ENCODE data around the gene RNH1.
"Not testable (repeated sequence)": the region's sequence is repeated elsewhere in the genome, so short reads cannot be mapped to it uniquely, and the experiment has no call there.

RNH1 gene

DNA sequence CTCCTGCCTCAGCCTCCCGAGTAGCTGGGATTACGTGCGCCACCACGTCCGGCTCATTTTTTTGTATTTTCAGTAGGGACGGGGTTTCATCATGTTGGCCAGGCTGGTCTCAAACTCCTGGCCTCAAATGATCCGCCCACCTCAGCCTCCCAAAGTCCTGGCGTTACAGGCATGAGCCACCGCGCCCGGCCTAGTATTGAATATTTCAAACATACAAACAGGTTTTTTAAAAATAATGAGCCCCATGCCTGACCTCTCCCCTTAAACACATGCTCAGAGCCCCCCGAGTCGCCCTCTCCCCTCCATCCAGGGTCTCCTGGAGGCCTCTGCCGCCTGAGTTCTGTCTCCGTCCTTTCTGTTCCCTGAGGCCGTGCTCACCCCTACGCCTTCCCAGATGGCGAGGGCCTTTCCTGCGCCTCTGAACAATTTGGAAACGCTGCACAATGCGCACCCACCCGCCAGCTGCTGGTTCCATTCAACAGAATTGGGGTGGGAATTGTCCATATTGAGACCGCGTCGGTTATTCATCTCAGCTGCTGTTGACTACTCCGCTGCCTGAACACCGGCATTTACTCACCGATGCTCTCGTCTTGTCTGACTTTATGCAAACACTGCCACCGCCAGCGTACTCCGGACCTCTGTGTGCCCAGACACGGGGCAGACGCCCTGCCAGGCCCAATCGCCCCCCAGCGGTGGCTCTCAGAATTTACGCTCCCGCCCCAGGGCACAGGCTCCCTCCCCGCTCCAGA, 13.6 kb upstream of the RNH1 start:
- no peak for DNase-seq (ENCODE audit: low spot score)

DNA sequence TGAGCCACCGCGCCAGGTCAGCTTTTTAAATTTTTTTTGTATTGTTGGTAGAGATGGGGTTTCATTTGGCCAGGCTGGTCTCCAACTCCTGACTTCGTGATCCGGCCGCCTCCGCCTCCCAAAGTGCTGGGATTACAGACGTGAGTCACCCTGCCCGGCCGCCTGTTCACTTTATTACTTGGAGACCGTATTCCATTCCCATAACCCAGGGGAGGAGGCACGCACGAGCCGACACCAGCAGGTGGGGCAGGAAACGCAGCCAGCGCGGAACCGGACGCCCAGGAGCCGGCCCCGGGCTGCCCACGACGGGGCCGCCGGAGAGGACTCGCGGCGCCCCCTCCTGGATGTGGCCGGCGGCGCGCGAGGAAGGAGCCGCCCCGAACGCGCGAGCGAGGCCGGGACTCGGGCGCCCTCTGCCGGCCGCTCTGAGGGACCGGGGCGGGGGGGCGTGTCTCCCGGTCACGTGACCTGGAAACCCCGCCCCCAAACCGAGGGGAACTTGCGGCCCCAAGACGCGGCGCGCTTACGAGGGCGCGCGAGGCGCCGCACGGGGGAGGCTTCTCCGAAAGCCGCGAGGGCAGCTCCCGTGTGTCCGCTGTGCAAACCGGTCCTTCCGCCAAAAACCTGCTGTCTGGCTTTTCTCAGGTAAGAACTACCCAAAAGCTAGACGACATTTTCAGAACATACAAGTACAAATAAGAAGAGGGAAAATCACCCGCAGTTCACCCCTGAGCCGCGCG, 11.6 kb upstream of the RNH1 start:
- peak; percentile 83 for DNase-seq (ENCODE audit: low spot score)

DNA sequence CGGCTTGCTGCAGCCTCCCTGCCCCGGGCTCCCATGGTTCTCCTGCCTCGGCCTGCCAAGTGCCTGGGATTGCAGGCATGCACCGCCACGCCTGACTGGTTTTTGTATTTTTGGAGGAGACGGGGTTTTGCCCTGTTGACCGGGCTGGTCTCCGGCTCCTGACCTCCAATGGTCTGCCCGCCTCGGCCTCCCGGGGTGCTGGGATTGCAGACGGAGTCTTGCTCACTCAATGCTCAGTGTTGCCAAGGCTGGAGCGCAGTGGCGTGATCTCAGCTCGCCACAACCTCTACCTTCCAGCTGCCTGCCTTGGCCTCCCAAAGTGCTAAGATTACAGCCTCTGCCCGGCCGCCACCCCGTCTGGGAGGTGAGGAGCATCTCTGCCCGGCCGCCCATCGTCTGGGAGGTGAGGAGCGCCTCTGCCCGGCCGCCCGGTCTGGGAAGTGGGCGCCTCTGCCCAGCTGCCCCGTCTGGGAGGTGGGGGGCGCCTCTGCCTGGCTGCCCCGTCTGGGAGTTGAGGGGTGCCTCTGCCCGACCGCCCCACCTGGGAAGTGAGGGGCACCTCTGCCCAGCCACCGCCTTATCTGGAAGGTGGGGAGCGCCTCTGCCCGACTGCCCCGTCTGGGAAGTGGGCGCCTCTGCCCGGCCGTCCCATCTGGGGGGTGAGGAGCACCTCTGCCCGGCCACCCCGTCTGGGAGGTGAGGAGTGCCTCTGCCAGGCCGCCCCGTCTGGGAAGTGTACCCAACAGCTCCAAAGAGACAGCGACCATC, 10.1 kb upstream of the RNH1 start:
- DNase-seq (ENCODE audit: low spot score) = not testable (repeated sequence)

DNA sequence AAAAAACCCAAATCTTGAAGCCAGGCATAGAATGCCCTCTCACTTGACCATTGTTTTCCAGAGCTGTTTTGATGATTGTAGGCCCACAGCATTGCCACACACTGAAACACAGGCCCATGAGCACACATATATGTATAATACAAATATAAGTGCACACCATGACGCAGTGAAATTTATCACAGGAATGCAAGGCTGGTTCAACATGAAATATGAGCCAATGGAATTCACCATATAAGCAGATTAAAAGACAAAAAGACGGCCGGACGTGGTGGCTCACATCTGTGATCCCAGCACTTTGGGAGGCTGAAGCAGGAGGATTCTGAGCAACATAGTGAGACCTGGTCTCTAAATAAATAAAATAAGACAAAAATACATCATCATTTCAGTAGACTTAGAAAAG, 9.4 kb upstream of the RNH1 start:
- DNase-seq (ENCODE audit: low spot score) = no peak

DNA sequence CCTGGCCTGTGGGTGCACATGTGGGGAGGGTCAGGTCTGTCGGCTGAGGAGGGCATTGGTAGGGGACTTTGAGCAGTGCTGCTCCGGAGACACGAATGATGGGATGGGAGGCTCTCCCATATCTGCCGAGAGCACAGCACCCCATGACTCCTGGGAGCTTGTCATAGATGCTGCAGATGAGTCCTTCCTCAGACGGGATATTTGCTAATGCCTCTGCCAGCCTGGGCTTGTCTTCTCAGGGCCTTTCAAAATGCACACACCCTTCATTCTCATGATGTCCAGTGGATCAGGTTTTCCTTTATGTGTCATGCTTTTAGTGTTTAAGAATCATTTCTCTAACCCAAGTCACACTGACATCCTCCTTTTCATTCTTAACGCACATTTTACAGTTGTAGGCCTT, 8.1 kb upstream of the RNH1 start:
- DNase-seq (ENCODE audit: low spot score) = no peak

DNA sequence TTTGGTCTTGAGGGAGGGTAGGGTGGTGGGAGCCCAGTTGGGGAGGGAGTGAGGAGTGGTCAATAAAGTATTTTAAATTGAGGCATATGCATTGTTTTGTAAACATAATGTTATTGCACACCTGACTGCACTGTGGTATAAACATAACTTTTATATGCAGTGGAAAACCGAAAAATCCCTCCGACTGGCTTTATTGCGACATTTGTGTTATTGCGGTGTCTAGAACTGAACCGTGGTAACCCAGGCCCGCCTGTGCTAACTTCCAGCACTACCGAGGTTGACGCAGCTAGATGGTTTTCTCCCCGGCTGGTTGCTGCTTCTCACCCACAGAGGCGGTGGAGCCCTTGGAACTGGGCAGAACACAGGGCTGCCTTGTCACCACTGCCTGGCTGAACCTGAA, 7.6 kb upstream of the RNH1 start:
- no peak for DNase-seq (ENCODE audit: low spot score)

DNA sequence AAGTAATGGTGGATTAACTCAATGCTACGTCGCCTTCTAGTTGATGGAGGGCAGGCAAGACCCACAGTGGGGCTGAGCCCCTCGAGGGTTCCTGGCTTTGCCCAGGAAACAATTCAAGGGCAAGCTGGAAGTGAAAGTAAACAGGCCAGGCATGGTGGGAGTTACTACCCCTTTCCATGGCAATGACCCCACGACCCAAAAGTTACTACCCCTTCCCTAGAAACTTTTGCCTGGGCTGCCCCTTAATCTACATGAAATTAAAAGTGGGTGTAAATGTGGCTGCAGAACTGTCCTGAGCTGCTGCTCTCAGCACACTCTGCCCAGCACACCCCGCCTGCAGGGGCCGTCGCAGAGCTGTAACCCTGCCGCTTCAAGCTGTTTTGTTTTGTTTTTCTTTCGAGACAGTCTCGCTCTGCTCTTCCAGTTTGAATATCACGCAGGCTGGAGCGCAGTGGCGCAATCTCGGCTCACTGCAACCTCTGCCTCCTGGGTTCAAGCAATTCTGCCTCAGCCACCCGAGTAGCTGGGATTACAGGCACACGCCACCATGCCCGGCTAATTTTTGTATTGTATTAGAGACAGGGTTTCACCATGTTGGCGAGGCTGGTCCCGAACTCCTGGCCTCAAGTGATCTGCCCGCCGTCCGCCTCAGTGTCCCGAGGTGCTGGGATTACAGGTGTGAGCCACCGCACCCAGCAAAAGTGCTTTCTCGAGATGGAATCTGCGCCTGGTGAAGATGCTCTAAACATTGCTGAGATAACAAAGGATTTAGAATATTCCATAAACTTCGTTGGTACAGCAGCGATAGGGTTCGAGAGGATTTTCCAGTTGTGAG, 5.9 kb upstream of the RNH1 start:
- DNase-seq (ENCODE audit: low spot score) = no peak

DNA sequence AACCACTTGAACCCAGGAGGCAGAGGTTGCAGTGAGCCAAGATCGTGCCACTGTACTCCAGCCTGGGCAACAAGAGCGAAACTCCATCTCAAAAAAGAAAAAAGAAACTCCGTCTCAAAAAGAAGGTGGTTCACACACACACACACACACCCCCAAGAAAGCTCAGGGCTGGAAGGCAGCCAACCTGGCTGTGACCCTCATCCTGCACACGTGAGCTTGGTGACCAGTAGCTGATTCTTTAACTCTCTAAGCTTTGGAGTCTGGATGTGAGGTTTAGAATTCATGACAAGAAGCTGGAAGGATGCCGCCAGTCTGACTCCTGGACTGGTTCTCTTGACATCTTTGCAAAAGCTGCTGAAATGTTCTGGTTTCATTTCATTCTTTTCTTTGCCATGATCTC, 1.9 kb upstream of the RNH1 start:
- no peak for DNase-seq (ENCODE audit: low spot score)

DNA sequence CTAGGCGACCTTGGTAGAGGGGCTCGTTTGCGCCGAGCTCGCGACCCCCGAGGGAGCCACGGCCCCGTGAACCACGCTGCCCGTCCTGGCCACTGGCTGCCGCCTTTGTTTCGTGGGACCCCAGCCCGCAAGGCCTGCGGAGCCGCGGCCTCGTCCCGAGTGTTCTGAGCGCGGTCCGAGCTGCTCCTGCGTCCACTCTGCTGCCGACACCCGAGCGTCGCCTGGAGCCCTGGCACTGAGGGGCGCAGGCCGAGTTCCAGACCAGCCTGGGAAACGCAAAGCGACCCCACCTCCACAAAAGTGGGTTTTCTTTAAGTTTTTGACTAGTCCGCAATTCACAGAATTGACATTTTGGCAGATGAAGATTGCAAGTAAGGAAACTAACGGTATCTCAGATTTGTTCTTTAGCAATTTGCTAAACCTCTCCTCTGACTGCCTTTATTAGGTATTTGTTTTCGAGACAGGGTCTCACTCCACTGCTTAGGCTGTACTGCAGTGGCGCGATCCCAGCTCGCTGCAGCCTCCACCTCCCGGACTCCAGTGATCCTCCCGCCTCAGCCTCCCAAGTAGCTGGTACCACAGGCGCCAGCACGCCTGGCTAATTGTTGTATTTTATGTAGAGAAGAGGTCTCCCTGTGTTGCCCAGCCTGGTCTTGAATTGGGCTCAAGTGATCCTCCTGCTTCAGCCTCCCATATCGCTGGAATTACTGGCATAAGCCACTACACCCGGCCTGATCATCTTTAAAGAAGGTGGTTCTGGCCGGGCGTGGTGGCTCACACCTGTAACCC, 879 bp upstream of the RNH1 start:
- no peak for DNase-seq (ENCODE audit: low spot score)

DNA sequence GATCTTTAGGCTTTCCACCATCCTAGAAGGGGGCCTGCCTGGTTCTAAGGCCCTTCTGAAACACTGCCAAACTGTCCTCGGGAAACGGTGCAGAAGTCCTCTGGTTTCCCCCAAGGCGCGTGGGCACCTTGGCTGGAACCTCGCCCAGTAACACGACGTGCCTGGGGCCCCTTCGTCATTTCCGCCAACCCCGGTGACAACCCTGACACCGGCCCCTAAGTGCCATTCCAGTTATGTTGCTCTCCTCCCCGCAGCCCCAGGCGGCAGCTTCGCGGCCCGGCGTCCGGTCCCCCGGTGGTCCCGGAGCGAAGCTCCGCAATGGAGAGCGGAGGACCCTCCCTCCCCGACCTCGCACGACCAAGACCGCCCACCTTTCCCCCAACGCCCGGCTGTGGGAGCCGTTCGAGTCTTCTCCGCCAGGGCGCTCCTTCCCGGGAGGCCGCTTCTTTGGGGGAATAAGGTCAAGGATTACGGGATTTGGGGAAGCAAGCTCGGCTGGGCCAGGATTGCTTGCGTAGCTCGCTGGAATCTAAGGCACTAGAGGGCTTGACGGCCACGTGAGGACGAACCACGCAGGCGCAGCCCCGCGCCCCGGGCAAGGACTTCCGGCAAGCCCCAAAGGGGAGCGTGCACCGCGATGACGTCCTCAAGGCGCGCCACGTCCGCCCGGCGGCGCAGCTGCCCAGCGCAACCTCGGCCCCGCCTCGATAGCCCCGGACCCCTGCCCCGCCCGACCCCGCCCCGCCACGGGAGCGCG, 626 bp downstream of the RNH1 start:
- DNase-seq (ENCODE audit: low spot score) = peak; percentile 96

DNA sequence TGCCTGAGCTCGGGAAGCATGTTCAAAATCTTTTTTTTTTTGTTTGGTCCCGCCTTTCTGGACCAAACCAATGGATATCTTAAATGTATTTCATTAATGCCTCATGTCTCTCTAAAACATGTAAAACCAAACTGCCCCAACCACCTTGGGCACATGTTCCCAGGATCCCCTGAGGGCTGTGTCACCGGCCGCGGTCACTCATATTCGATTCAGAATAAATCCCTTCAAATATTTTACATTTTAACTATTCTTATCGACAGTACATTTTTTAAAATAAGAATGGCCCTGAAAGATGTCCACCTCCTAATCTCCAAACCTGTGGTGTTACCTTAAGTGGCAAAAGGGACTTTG, 2.1 kb downstream of the RNH1 start:
- DNase-seq (ENCODE audit: low spot score) = no peak

DNA sequence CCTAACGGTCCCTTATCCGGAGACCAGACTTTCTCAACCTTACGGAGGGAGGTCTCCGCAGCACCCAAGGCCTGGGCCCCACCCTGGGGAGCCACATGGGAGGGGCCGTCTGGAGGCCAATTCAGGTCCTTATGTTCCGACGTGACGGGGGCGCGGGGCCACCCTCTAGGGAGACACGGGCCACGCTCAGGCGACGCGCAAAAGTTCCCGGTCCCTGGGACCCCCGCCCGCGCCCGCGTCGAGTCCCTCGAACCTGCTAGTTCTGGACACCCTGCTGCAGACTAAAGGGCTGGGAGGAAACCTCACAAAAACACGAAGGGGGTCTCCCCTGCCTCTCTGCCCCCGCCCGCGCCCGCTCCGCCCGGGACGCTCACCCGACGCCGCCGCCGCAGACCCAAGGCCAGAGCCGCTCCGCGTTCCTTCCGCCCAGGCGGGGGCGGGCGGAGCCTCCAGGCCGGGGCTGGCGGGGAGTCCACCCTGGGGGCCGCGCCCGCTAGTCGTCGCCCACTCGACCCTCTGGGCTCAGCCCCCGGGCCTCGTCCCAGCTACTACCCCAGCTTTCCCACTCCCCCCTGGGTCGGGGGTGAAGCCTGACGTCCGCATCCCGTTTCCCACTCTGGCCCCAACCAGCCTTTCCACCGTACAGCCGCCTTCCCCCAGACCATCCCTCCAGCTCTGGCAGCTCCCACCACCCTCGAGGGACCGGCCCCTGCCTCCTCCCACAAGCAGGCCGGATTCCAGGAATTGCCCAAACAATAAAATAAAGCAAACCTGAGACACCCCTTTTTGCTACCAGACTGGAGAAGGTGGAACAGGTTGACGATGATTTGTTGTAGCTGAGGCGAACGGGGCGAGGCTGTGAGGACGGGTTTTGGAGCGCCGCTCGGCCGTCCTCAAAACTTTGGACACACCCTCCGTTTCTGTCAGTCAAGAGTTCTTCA, 2.7 kb downstream of the RNH1 start:
- no peak for DNase-seq (ENCODE audit: low spot score)

DNA sequence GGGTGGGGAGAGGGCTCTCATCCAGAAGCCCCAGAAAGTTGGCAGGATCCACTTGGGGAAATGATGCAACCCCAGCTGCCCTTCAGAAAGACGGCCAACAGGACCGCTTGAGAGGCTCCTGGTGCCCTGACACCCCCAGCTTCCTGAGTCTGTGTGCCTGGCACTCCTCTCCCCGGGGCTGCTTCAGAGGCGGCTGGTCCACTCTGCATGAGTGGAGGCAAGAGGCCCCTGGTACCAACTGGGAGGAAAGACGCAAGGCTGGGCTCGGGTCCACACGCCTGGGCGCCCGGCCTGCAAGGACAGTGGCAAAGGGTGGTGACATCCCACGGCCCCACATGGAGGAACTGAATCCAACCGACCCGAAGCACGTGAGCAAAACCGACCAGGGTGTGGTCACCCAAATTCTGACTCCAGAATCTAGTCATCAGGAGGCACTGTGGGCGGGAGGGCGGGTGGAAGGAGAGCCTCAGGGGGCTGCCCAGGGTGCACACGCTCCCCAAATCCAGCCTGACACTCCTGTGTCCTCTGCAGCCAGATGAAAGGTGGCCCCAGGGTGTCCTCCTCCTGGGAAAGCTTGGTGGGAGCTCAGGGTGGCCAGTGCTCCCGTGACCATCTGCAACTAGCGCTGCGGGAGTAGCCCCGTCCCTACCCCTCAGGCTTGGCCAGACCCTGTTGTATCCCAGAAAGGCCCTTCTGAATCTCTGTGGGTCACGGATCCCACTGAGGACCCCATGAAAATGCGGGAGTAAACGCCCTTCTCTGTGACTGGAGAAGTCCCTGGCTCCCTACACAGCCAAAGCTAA, 3.7 kb downstream of the RNH1 start:
- DNase-seq (ENCODE audit: low spot score) = no peak

DNA sequence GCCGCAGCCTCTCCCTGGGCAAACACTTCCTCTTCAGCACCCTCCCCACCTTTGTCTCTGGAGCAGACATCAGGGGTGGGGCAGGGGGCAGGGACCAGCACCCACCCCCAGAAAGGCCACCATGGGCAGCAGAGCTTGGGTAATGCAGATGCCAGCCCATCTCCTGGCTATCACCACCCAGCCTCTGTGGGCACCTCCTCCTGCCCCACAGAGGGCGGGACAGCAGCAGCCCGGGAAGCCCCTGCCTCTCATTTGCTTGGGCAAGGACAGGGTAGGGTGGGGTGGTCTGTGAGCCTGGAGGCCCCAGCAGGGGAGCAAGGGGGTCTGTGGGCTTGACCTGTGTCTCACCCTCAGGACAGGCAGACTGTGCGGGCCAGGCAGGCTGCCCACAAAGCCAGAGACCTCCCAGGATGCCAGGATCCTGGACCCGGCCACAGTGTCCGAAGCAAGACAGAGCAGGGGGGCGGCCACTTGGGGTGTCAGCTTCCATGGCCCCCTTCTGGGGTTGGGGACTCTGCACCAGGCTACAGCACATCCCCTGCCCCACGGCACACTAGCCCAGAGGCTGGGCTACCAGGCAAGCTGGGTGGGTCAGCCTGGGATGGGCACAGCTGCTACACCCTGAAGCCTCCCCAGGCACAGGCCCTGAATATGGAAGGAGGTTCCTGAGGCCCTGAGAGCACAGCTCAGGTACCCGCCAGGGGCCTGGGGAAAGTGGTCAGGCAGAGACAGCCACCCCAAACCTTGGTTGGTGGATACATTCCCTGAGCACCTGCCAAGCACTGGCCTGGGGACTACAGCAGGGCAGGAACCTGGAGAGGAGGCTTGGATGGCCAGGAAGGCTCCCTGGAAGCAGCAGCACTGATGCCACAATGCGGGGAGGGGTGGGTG, 4.5 kb downstream of the RNH1 start:
- no peak for DNase-seq (ENCODE audit: low spot score)

DNA sequence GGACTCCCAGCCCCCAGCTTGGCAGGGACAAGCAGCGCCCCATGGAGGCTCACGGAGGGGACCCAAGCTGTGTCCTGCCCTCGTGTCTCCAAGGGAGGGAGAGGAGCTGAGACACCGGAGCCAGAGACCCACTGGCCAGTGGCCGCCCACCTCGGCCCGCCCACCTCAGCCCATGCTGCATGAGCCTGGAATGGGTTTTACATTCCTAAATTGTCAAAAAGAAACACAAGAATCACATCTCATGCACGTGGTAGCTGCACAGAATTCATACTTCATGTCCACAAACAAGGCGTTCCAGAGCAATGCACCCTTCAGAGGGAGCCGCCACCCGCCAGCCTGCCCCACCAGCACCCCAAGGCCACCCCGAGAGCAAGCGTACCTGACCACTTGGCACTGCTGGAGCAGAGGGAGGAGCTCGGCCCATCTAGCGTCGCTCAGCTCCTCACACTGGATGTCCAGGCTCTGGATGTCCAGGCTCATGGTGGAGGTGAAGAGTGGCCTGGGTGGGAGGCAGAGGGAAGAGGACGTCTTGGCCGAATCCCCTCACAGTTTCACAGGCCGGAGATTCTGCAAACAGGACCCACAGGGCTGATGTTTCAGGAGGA, 5.3 kb downstream of the RNH1 start:
- DNase-seq (ENCODE audit: low spot score) = no peak

DNA sequence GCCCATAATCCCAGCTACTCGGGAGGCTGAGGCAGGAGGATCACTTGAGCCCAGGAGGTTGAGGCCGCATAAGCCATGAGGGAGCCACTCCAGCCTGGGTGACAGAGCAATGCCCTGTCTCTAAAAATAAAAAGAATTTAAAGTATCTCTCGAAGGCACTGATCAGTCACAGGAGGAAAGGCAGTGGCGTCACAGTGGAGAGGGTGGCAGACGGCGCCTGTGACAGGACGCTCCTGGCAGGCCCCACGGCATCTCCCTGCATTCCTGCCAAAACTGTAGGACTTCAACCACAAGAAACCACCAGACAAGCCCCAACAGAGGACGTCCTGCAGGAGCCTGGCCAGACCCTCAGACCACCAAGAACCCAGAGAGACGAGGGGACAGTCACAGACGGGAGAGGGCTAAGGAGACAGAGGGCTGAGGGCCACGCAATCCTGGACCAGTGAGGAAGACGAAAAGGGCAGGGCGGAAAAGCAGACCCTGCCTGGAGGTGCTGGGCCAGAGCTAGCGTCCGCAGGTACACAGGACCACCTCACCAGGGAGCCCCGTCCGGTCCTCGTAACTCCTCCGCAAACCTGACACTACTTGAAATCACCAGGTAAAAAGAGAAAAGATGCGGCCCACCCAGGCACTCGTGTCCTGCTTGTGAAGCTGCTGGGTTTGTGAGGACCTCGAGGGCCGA, 5.9 kb downstream of the RNH1 start:
- DNase-seq (ENCODE audit: low spot score) = no peak

Measured in COLO829 (cell line).